SU-DHL-6 (cell line): ENCODE measurements around the gene ANO2.

ENCODE experiments used
- EZH2phosphoT487 ChIP-seq: fragments of 200-600 bp; sonication (generic), shearing (Covaris generic); conservative IDR thresholded peaks from 2 replicates; pipeline ENCODE4 v1.6.1; 2018; ENCODE audit warnings: mild to moderate bottlenecking, antibody characterized with exemption, low read length, moderate library complexity, mixed read lengths
- TF ChIP-seq, protein P1 (sequence below): fragments of 200-600 bp; sonication (generic); IDR thresholded peaks from one replicate; pipeline ENCODE4 v1.5.1; 2017; ENCODE audit warnings: antibody characterized with exemption, mild to moderate bottlenecking, low read length, moderate library complexity; ENCODE audit not compliant: insufficient read depth, poor library complexity, severe bottlenecking

DNA sequence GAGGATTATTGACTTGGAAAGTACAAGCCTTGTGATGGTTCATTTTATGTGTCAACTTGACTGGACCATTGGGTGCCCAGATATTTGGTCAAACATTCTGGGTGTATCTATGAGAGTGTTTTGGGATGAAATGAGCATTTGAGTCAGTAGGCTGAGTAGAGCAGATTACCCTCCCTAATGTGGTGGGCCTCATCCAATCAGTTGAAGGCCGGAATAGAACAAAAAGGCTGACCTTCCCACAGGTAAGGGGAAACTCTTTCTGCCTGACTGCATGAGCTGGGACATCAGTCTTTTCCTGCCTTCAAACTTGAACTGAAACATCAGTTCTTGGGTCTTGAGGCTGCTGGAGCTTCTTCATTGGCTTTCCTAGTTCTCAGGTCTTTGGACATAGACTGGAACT lies 98.1 kb downstream of the ANO2 start:
- TF ChIP-seq, protein P1, sequence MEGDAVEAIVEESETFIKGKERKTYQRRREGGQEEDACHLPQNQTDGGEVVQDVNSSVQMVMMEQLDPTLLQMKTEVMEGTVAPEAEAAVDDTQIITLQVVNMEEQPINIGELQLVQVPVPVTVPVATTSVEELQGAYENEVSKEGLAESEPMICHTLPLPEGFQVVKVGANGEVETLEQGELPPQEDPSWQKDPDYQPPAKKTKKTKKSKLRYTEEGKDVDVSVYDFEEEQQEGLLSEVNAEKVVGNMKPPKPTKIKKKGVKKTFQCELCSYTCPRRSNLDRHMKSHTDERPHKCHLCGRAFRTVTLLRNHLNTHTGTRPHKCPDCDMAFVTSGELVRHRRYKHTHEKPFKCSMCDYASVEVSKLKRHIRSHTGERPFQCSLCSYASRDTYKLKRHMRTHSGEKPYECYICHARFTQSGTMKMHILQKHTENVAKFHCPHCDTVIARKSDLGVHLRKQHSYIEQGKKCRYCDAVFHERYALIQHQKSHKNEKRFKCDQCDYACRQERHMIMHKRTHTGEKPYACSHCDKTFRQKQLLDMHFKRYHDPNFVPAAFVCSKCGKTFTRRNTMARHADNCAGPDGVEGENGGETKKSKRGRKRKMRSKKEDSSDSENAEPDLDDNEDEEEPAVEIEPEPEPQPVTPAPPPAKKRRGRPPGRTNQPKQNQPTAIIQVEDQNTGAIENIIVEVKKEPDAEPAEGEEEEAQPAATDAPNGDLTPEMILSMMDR = no peak
- no peak for TF ChIP-seq EZH2phosphoT487
